ENCODE results near the gene RFC1. TPM values are rescaled to one million over a fixed set of nuclear protein-coding genes. Genes with fewer than 3 reads are reported as not detected.
"Not testable (repeated sequence)": the region's sequence is repeated elsewhere in the genome, so short reads cannot be mapped to it uniquely, and the experiment has no call there.

Gene RFC1
- total RNA-seq, 8 experiments from 2014 or later: 21.5 to 89.7 (median 35.8) TPM

DNA sequence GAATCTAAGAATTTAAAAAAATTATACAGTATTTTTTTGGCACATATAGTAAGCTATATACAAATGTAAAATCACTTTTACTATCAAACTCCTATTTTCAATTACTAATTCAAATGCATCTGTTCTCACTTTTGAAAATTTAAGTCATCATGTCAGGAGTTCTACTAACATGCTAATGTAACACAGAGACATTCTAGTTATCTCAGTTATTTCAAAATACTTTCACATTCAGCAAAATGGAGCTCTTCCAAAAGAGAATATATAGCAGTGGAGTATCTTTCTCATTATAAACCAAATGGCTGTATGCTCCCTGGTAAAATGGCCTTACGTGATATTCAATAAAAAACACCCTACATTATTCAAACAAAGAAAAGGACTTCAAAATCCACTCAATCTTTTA is 42.3 kb downstream of the RFC1 start:
- no peaks in the 10 kb centered on the region for H3K4me1 ChIP-seq (replicated peaks in 1 of 2)
- 86 to 100% (median 100%) methylated on average over 1 of the region's 1 CpG; no CpG with 5 or more reads in 2 of the 10 experiments for WGBS, 10 experiments
- ATAC-seq (replicated peaks in 6 of 8): no peak
- H3K27ac ChIP-seq: no peak overlapping the region
- H3K4me3 ChIP-seq: no peak overlapping the region
- in situ Hi-C loops (cut with MboI; ENCODE audit: low pct_unique_long_range_greater_than_20kb in 2 of 9, low sequenced_read_pairs in 9 of 9, unreplicated experiment in 9 of 9): no loop called here

DNA sequence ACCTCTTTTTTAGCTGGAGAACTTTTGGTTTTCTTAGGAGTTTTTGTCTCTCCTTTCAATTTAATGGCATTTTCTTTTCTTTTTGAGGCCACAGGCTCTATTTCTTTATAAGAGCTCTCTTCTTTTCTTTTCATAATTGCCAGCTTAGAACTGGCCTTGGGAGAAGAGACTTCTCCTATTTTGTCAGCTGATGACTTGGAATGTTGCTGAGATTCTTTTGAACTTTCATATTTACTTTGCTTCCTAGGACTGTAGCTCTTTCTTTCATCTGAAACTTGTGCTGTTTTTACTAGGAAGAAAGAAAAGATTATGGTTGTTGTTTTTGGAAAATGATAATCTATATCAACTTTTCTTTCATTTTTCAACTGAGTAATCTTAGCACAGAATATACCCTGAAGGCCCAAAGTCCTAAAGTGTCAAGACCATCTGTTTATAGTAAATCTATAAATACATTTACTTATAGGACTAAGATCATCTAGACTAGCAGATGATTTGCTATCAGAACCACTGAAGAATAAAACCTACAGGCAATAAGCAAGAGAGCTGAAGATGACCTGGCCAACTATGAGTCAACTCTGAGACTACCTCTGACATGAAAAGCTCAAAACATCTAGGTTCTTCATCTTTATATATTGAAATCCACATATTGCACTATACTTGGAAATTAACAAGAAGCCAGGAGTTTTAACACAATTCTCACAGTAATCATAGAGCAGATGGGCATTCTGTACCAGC is 45.6 kb downstream of the RFC1 start:
- in situ Hi-C loops (cut with MboI; ENCODE audit: low pct_unique_long_range_greater_than_20kb in 2 of 9, low sequenced_read_pairs in 9 of 9, unreplicated experiment in 9 of 9): no loop called here
- no peak for ATAC-seq (replicated peaks in 6 of 8)
- Histone ChIP-seq H3K27ac (no peak overlapping the region), H3K4me1 (replicated peaks in 1 of 2) (no peaks in the 10 kb centered on the region), H3K4me3 (no peak overlapping the region)

DNA sequence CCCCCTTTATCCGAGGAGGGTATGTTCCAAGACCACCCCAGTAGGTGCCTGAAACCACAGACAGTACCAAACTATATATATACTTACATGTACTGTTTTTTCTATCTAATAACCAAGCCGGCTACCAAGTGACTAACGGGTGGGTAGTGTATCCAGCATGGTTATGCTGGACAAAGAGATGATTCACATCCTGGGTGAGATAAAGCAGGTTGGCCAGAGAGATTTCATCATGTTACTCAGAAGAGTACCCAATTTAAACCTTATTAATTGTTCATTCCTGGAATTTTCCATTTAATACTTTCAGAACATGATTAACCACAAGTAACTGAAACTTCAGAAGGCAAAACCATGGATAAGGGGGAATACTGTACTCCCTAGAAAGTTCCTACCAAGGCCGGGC is 46.5 kb downstream of the RFC1 start:
- Histone ChIP-seq H3K27ac (no peak overlapping the region), H3K4me1 (replicated peaks in 1 of 2) (no peaks in the 10 kb centered on the region), H3K4me3 (no peak overlapping the region)
- ATAC-seq (replicated peaks in 6 of 8): no peak
- 50 to 100% (median 93%) methylated on average over 2 to 4 of the region's 4 CpGs; no CpG with 5 or more reads in 5 of the 10 experiments for WGBS, 10 experiments
- in situ Hi-C loops (cut with MboI; ENCODE audit: low pct_unique_long_range_greater_than_20kb in 2 of 9, low sequenced_read_pairs in 9 of 9, unreplicated experiment in 9 of 9): no loop called here

DNA sequence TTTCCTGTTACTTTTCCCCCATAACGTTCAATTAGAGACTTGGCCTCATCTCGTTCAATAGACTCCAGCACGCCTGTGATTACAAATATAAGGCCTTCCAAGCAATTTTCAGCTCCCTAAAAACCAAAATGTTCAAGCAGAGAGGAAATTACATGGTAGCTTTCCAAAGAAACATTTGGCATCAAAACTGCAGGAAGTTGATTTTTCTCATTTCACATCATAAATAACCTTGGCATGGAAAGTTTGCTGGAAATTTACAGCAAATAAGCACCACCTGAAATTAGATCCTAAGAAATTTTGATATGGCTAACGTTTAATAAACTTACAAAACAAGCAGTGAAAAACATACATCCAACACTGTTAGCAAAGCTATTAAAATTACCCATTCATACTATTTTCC is 53.3 kb downstream of the RFC1 start:
- no peak for ATAC-seq (replicated peaks in 6 of 8)
- Histone ChIP-seq H3K27ac (no peak overlapping the region), H3K4me3 (no peak overlapping the region), H3K4me1 (replicated peaks in 1 of 2) (no peaks in the 10 kb centered on the region)
- in situ Hi-C loops (cut with MboI; ENCODE audit: low pct_unique_long_range_greater_than_20kb in 2 of 9, low sequenced_read_pairs in 9 of 9, unreplicated experiment in 9 of 9): no loop called here
- WGBS, 10 experiments: 42 to 82% (median 63%) methylated on average over 4 of the region's 4 CpGs; no CpG with 5 or more reads in 1 of the 10 experiments

DNA sequence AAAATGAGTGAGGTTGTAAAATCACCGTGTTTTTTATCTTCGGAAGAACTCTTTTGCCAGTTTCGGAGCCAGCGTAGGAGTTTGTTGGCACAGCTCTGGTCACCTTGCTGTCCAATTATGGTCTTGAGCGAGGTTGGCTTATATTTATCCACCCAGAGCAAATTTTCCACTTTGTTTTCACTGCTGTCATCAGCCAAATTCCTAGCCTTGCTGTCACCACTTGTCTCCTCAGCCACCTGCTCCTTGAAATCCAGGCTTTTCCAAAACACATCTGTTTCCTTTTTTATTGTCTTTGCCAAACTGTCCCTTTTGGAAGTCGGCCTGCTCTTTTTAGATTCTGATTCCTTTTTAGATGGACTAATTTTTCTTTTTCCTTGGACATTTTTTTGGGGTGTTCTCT is 57.6 kb downstream of the RFC1 start:
- in situ Hi-C loops (cut with MboI; ENCODE audit: low pct_unique_long_range_greater_than_20kb in 2 of 9, low sequenced_read_pairs in 9 of 9, unreplicated experiment in 9 of 9): no loop called here
- WGBS, 10 experiments: 93 to 100% (median 96%) methylated on average over 1 to 6 of the region's 6 CpGs; no CpG with 5 or more reads in 2 of the 10 experiments

DNA sequence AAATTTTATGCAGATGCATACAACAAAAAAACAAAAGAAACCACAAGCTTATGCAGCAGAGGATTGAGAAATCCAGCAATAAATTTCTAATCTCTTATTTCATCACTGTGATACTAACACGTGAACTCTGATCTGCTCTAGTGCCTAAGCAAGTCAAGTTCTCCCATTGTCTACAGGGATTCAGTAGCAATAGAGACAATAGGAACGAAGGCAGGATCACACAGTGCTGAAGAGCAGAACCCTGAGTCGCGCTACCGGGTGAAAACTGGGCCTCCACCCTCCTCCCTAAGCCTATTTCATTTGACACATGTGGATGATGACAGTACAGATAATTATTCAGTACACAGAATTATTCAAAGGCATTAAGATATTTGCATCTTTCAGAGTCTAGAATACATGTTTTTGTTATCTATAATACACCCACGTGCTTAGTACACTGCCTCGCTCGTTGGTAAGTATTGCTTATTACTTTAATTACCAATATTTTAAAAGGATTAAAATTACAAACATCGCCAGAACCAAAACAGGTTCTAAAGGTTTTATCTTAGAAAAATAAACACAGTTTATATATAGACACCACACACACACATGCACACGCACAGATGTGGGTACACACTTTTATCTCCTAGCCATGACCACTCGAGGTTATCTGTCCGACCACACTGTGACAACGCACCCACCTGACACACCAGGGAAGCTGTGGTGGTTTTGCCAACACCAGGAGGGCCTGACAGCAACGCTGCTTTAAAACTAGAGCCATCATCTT is 60.1 kb downstream of the RFC1 start:
- in situ Hi-C loops (cut with MboI; ENCODE audit: low pct_unique_long_range_greater_than_20kb in 2 of 9, low sequenced_read_pairs in 9 of 9, unreplicated experiment in 9 of 9): no loop called here
- Histone ChIP-seq H3K4me3 (no peak overlapping the region), H3K27ac (no peak overlapping the region), H3K4me1 (replicated peaks in 1 of 2) (no peaks in the 10 kb centered on the region)
- peak in 4 of 8 experiments; percentile 38 to 98 (median 96) for ATAC-seq (replicated peaks in 6 of 8)
- 16 to 100% (median 87%) methylated on average over 1 to 14 of the region's 14 CpGs; no CpG with 5 or more reads in 1 of the 10 experiments for WGBS, 10 experiments

More for the DNA sequence above, 57.6 kb downstream of the RFC1 start:
- no peak for ATAC-seq (replicated peaks in 6 of 8)
- Histone ChIP-seq H3K4me3 (no peak overlapping the region), H3K27ac (no peak overlapping the region), H3K4me1 (replicated peaks in 1 of 2) (no peaks in the 10 kb centered on the region)

DNA sequence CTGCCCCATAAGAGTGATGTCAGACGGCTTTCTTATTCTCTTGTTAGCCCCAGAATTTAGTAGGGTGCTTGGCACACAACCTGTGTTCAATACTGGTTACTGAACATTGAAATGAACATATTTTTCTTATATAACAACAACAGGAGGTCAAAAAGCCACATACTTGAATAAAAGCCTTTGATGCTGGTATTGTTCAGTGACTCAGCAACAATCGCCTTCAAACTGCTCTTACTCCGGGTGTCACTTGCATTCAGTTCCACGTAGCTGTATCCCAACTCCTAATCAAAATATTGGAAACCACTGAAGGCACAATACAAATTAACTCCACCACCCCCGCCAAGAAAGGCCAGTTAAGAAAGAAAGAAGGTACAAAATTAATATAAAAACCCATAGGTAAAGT is 61.5 kb downstream of the RFC1 start:
- peak in 2 of 8 experiments; percentile 5 to 14 for ATAC-seq (replicated peaks in 6 of 8)
- no peak overlapping the region for H3K4me3 ChIP-seq
- H3K4me1 ChIP-seq (replicated peaks in 1 of 2): no peaks in the 10 kb centered on the region
- no peak overlapping the region for H3K27ac ChIP-seq
- WGBS, 10 experiments: 69 to 100% (median 94%) methylated on average over 1 to 5 of the region's 5 CpGs; no CpG with 5 or more reads in 1 of the 10 experiments
- in situ Hi-C loops (cut with MboI; ENCODE audit: low pct_unique_long_range_greater_than_20kb in 2 of 9, low sequenced_read_pairs in 9 of 9, unreplicated experiment in 9 of 9): no loop called here

DNA sequence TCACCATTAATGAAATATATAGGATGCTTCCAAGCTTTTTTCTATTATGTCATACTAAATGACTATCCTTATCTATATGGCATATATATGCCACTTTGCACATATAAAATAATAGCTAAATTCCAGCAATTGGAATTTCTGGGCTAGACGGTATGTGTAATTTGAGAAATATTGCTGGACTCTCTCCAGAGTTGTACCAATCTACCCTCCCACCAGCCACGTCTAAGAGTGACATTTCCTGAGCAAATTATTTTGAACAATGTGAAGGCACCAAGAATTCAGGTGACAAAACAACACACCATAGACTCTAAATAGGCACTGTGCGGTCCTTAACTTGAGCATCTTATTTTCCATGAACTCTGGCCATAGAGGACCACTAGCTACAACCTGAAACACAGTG is 62.3 kb downstream of the RFC1 start:
- H3K4me3 ChIP-seq: no peak overlapping the region
- WGBS, 10 experiments: 86 to 100% (median 100%) methylated on average over 1 to 3 of the region's 3 CpGs; no CpG with 5 or more reads in 1 of the 10 experiments
- in situ Hi-C loops (cut with MboI; ENCODE audit: low pct_unique_long_range_greater_than_20kb in 2 of 9, low sequenced_read_pairs in 9 of 9, unreplicated experiment in 9 of 9): no loop called here
- no peaks in the 10 kb centered on the region for H3K4me1 ChIP-seq (replicated peaks in 1 of 2)
- ATAC-seq (replicated peaks in 6 of 8): no peak
- H3K27ac ChIP-seq: no peak overlapping the region

DNA sequence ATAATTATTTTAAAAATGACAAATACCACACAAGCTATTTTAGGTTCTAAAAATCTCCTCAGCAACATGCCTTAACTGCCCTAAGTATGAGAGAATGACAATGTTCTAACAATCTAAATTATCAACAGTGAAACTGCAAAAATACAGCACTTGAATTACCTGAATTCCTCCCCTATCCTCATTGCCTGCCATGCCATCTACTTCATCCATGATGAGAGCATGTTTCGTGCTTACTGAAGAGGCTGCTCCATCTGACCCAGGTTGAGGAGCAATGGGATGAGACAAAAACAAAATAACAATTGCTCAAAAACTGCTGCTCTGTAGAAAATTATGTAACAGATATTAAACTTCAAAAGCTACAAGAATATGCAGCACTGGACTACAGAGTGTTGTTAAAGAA is 63.3 kb downstream of the RFC1 start:
- 90 to 100% (median 100%) methylated on average over 1 of the region's 1 CpG; no CpG with 5 or more reads in 3 of the 10 experiments for WGBS, 10 experiments

DNA sequence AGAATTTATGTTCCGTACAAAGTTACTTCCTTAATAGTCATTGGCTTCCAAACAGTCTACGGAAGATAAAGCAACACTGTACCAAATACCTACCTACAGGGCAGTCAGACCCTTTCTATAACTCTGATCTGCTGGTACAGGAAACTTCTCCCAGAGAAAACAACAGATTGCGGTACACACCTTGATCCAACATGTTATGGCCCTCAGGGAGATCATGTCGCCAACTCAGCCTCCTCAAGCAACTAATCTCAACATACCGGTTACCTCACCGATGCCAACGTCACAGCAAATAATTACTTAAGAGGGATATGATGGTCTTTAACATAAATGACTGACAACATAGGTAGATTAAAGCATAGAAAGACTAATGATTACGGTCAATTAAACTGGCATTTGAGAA is 70.4 kb downstream of the RFC1 start:
- no peak overlapping the region for H3K27ac ChIP-seq
- no peaks in the 10 kb centered on the region for H3K4me1 ChIP-seq (replicated peaks in 1 of 2)
- H3K4me3 ChIP-seq: no peak overlapping the region
- in situ Hi-C loops (cut with MboI; ENCODE audit: low pct_unique_long_range_greater_than_20kb in 2 of 9, low sequenced_read_pairs in 9 of 9, unreplicated experiment in 9 of 9): no loop called here
- WGBS, 10 experiments: 96 to 100% (median 99%) methylated on average over 1 to 8 of the region's 8 CpGs; no CpG with 5 or more reads in 2 of the 10 experiments
- no peak for ATAC-seq (replicated peaks in 6 of 8)

More for the DNA sequence above, 63.3 kb downstream of the RFC1 start:
- Histone ChIP-seq H3K4me3 (no peak overlapping the region), H3K4me1 (replicated peaks in 1 of 2) (no peaks in the 10 kb centered on the region), H3K27ac (no peak overlapping the region)
- in situ Hi-C loops (cut with MboI; ENCODE audit: low pct_unique_long_range_greater_than_20kb in 2 of 9, low sequenced_read_pairs in 9 of 9, unreplicated experiment in 9 of 9): no loop called here
- no peak for ATAC-seq (replicated peaks in 6 of 8)

DNA sequence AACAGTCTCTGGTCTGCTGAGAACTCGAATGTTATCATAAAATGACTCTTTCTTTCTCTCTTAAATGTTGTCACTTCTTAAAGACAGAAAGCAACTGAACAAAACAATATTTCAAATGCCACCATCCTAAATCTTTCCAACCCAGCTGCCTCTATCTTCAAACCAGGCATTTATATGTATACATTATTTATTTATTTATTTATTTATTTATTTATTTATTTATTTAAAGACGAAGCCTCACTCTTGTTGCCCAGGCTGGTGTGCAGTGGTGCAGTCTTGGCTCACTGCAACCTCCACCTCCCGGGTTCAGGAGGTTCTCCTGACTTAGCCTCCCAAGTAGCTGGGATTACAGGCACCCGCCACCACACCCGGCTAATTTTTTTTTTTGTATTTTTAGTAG is 73.7 kb downstream of the RFC1 start:
- H3K4me3 ChIP-seq; H3K4me1 ChIP-seq (replicated peaks in 1 of 2); H3K27ac ChIP-seq; in situ Hi-C loops (cut with MboI; ENCODE audit: low pct_unique_long_range_greater_than_20kb in 2 of 9, low sequenced_read_pairs in 9 of 9, unreplicated experiment in 9 of 9); ATAC-seq (replicated peaks in 6 of 8): not testable (repeated sequence)
- 60 to 100% (median 100%) methylated on average over 1 to 5 of the region's 5 CpGs; no CpG with 5 or more reads in 2 of the 10 experiments for WGBS, 10 experiments

DNA sequence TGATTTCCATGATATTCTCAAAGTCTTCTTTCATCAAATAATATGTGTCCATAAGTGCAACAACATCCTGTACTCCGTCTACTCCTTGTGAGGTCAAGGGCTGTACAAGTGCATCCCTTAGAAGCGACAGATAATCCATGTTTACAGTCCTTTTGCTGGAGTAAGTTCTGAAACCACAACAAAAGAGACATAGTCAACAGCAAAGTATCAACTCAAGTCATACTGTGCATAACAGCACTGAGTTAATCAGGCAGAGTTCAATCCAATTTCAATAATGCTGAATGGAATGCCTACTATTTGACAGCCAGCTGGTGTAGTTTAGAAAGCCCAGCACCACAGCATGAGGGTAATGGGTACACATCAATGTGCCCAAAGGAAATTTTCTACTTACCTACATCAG is 74.5 kb downstream of the RFC1 start:
- Histone ChIP-seq H3K4me1 (replicated peaks in 1 of 2) (no peaks in the 10 kb centered on the region), H3K27ac (no peak overlapping the region), H3K4me3 (no peak overlapping the region)
- no peak for ATAC-seq (replicated peaks in 6 of 8)
- WGBS, 10 experiments: 96 to 100% (median 100%) methylated on average over 1 to 2 of the region's 2 CpGs; no CpG with 5 or more reads in 4 of the 10 experiments
- in situ Hi-C loops (cut with MboI; ENCODE audit: low pct_unique_long_range_greater_than_20kb in 2 of 9, low sequenced_read_pairs in 9 of 9, unreplicated experiment in 9 of 9): no loop called here

DNA sequence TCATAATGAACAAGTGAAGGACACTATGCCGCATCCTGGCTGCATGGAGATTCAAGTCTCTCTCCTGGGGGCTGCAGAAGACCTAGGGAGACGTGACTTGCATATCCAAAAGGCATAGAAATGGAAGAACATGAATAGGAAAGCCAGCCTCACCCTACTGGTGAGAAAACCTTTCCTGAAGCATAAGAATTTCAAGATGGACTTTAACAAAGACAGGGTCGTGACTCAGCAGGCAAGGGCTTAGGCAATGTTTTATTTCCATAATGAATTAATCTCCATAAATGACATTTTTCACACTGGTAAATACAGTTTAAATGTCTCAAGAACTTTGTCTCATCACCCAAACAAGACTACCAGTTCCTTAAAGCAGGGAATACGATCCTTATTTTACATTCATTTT is 78.9 kb downstream of the RFC1 start:
- no peak overlapping the region for H3K4me3 ChIP-seq
- 38 to 100% (median 81%) methylated on average over 1 to 3 of the region's 4 CpGs for WGBS, 10 experiments
- in situ Hi-C loops (cut with MboI; ENCODE audit: low pct_unique_long_range_greater_than_20kb in 2 of 9, low sequenced_read_pairs in 9 of 9, unreplicated experiment in 9 of 9): no loop called here
- peak in 3 of 8 experiments; percentile 61 to 97 (median 95) for ATAC-seq (replicated peaks in 6 of 8)
- H3K27ac ChIP-seq: no peak overlapping the region
- no peaks in the 10 kb centered on the region for H3K4me1 ChIP-seq (replicated peaks in 1 of 2)

Data from motor neuron (in vitro differentiated cells).